ENCODE data around the gene SNX13.

- TF ChIP-seq, protein P1, sequence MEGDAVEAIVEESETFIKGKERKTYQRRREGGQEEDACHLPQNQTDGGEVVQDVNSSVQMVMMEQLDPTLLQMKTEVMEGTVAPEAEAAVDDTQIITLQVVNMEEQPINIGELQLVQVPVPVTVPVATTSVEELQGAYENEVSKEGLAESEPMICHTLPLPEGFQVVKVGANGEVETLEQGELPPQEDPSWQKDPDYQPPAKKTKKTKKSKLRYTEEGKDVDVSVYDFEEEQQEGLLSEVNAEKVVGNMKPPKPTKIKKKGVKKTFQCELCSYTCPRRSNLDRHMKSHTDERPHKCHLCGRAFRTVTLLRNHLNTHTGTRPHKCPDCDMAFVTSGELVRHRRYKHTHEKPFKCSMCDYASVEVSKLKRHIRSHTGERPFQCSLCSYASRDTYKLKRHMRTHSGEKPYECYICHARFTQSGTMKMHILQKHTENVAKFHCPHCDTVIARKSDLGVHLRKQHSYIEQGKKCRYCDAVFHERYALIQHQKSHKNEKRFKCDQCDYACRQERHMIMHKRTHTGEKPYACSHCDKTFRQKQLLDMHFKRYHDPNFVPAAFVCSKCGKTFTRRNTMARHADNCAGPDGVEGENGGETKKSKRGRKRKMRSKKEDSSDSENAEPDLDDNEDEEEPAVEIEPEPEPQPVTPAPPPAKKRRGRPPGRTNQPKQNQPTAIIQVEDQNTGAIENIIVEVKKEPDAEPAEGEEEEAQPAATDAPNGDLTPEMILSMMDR (conservative IDR thresholded peaks at IDR 0.05 in 1 of 2, IDR thresholded peaks at IDR 0.05 in 1 of 2; ENCODE audit: extremely low read depth in 1 of 2, insufficient read depth in 1 of 2, low read depth in 1 of 2, low read length in 2 of 2) = no peak
- TF ChIP-seq EZH2 (IDR thresholded peaks at IDR 0.05; ENCODE audit: borderline replicate concordance, low read length) = no peak
These were observed 37.7 kb downstream of the SNX13 start for GRCh38 chr7:17902599-17902998.

Measured in mammary epithelial cell (primary cell).